Sciatic nerve (tissue), 2 donors: Measurements from ENCODE around the gene UBE2J1. TPM values are rescaled to one million over a fixed set of nuclear protein-coding genes. Genes with fewer than 3 reads are reported as not detected.

Source experiments
- ATAC-seq: fragments of 200-7000 bp; cut with Tn5 transposase; one replicate; pipeline ENCODE4 v1.9.1; 2020; ENCODE audit warnings: mild to moderate bottlenecking, moderate library complexity
- DNase-seq: peaks from one replicate; pipeline ENCODE4 v3.0.0-alpha.2; 2020; ENCODE audit warnings: low spot score
- intact Hi-C: fragments of 100-400 bp; cut with DNase I; formaldehyde crosslinking; loops from one replicate; pipeline ENCODE4 v1.14.2; 2022
- total RNA-seq: library from RNA; stranded (reverse); fragmentation: NEBNext Ultra II Directional; extraction: Animal tissue kit (Norgen Biotek cat#: 25700); gene quantifications from one replicate; pipeline ENCODE4 v1.2.1, GENCODE V29; 2021
- donor health status: DM: no; HTN: no; CAD: no.
- donor health status: DM: no; HTN: no; CAD: no.

The UBE2J1 gene
- total RNA-seq, 1 donor from 2014 or later, result 32.9 TPM

GRCh38 chr6:89371849-89372505, 19.5 kb upstream of the UBE2J1 start:
- intact Hi-C loops, result loop anchor here (10.0 kb wide), 1 partner anchor 53 kb away; no protein-coding TSS in a partner anchor
- DNase-seq (peak; percentile 84), ATAC-seq (peak; percentile 89)

GRCh38 chr6:89368999-89369398, 16.5 kb upstream of the UBE2J1 start:
- peak; percentile 84 for ATAC-seq
- peak; percentile 67 for DNase-seq
- intact Hi-C loops, result loop anchor here (10.0 kb wide), 1 partner anchor 384 kb away; no protein-coding TSS in a partner anchor

- DNase-seq (peak; percentile 80), ATAC-seq (peak; percentile 84)
- intact Hi-C loops, result loop anchor here (10.0 kb wide), 1 partner anchor 383 kb away; no protein-coding TSS in a partner anchor
Measured at GRCh38 chr6:89368107-89368506, 15.6 kb upstream of the UBE2J1 start.

- intact Hi-C loops, result loop anchor here (10.0 kb wide), 1 partner anchor 380 kb away; no protein-coding TSS in a partner anchor
- ATAC-seq, result no peak
- no peak for DNase-seq
Measured at GRCh38 chr6:89364586-89364985, 12.1 kb upstream of the UBE2J1 start.

- ATAC-seq (no peak), DNase-seq (no peak)
- intact Hi-C loops, result loop anchor here (10.0 kb wide), 1 partner anchor 376 kb away; no protein-coding TSS in a partner anchor
Measured at GRCh38 chr6:89361171-89361570, 8.6 kb upstream of the UBE2J1 start.

- DNase-seq (no peak), ATAC-seq (no peak)
- intact Hi-C loops, result loop anchor here (10.0 kb wide), 1 partner anchor 376 kb away; no protein-coding TSS in a partner anchor
Measured at GRCh38 chr6:89360415-89360999, 8.0 kb upstream of the UBE2J1 start.

- intact Hi-C loops, result no loop called here
- no peak for ATAC-seq
- DNase-seq, result no peak
Measured at GRCh38 chr6:89359561-89359960, 7.0 kb upstream of the UBE2J1 start.

- ATAC-seq (no peak), DNase-seq (no peak)
- intact Hi-C loops, result no loop called here
Measured at GRCh38 chr6:89357390-89357789, 4.9 kb upstream of the UBE2J1 start.

GRCh38 chr6:89356642-89357170, 4.2 kb upstream of the UBE2J1 start:
- DNase-seq (no peak), ATAC-seq (no peak)
- intact Hi-C loops, result no loop called here

GRCh38 chr6:89355511-89356194, 3.1 kb upstream of the UBE2J1 start:
- ATAC-seq (no peak), DNase-seq (no peak)
- intact Hi-C loops, result no loop called here

- intact Hi-C loops, result no loop called here
- ATAC-seq, result no peak
- no peak for DNase-seq
Measured at GRCh38 chr6:89353702-89354392, 1.3 kb upstream of the UBE2J1 start.

GRCh38 chr6:89353118-89353556, 615 bp upstream of the UBE2J1 start:
- ATAC-seq (no peak), DNase-seq (no peak)
- intact Hi-C loops, result no loop called here

GRCh38 chr6:89351671-89352277, 748 bp downstream of the UBE2J1 start:
- intact Hi-C loops, result no loop called here
- no peak for DNase-seq
- no peak for ATAC-seq

- DNase-seq, result no peak
- no peak for ATAC-seq
- intact Hi-C loops, result no loop called here
Measured at GRCh38 chr6:89350281-89350966, 2.1 kb downstream of the UBE2J1 start.

- ATAC-seq, result no peak
- DNase-seq, result no peak
- intact Hi-C loops, result no loop called here
Measured at GRCh38 chr6:89348372-89348771, 4.2 kb downstream of the UBE2J1 start.

GRCh38 chr6:89347825-89348224, 4.7 kb downstream of the UBE2J1 start:
- no peak for ATAC-seq
- no peak for DNase-seq
- intact Hi-C loops, result no loop called here

- intact Hi-C loops, result no loop called here
- DNase-seq (no peak), ATAC-seq (no peak)
Measured at GRCh38 chr6:89346433-89346832, 6.1 kb downstream of the UBE2J1 start.

GRCh38 chr6:89339565-89339964, 13.0 kb downstream of the UBE2J1 start:
- ATAC-seq (no peak), DNase-seq (no peak)
- intact Hi-C loops, result no loop called here
